Endothelial cell of umbilical vein (primary cell): ENCODE results near the gene TPP1. TPM values are rescaled to one million over a fixed set of nuclear protein-coding genes. Genes with fewer than 3 reads are reported as not detected.

Source experiments
- BruUV-seq: library from RNA; stranded (reverse); fragments of 400-500 nt; replicated peaks from 2 replicates; lab custom pipeline; 2021; lab: Mats Ljungman, UMichigan
- CTCF ChIA-PET: fragments of 300-600, 350-600 bp; sonication (Branson Sonifier 250); formaldehyde crosslinking; loops from one replicate; lab custom pipeline; 2021; ENCODE audit warnings: antibody characterized with exemption, inconsistent platforms; lab: Charles Lee
- POLR2A ChIA-PET: fragments of 300-600, 350-600 bp; sonication (Branson Sonifier 250); formaldehyde crosslinking; loops from one replicate; lab custom pipeline; 2021; ENCODE audit warnings: antibody characterized with exemption, inconsistent platforms; lab: Charles Lee
- DNase-seq: peaks from one replicate; pipeline ENCODE4 v3.0.0-alpha.2; 2011; ENCODE audit warnings: low read depth, low spot score
- FAIRE-seq: peaks from 2 replicates; lab custom pipeline; 2011; peaks lifted over from hg19 to GRCh38; lab: Jason Lieb, UNC
- H2AFZ ChIP-seq: 2 replicates; pipeline ENCODE4 v1.6.0; 2012; ENCODE audit warnings: low read depth, low read length, control low read depth, inconsistent platforms
- H3K27ac ChIP-seq: 2 replicates; pipeline ENCODE4 v1.5.1; 2011; ENCODE audit warnings: low read depth, mild to moderate bottlenecking, control low read depth, low read length, moderate library complexity; ENCODE audit not compliant: insufficient read depth
- H3K27me3 ChIP-seq, 2 experiments: 2 replicates each; pipeline versions ENCODE4 v1.6.0 to v1.6.1; 2011; ENCODE audit warnings: low read length in 2 of 2, mixed read lengths in 1 of 2; ENCODE audit not compliant: control insufficient read depth in 2 of 2, insufficient read depth in 2 of 2
- H3K36me3 ChIP-seq, 2 experiments: 2 replicates in 1 of 2; 3 replicates in 1 of 2; pipeline ENCODE4 v1.5.1; 2011; ENCODE audit warnings: low read length in 2 of 2, mild to moderate bottlenecking in 1 of 2, moderate library complexity in 1 of 2; ENCODE audit not compliant: control insufficient read depth in 2 of 2, insufficient read depth in 2 of 2; ENCODE audit errors: extremely low read depth in 1 of 2
- H3K4me1 ChIP-seq: 3 replicates; pipeline ENCODE4 v1.5.1; 2011; ENCODE audit warnings: mild to moderate bottlenecking, low read length; ENCODE audit not compliant: control insufficient read depth, insufficient read depth; ENCODE audit errors: extremely low read depth
- H3K4me2 ChIP-seq: 2 replicates; pipeline ENCODE4 v1.6.1; 2011; ENCODE audit warnings: low read length, control low read depth, mixed read lengths; ENCODE audit not compliant: insufficient read depth
- H3K4me3 ChIP-seq, 3 experiments: fragments of 200-600 bp in 1 of 3; sonication (generic), shearing (Covaris generic) in 1 of 3; replicated peaks in 1 of 3; 2 replicates each; pipeline ENCODE4 v1.5.1; 2011 to 2016; ENCODE audit warnings: control low read depth in 3 of 3, low read length in 3 of 3, mild to moderate bottlenecking in 2 of 3, inconsistent platforms in 1 of 3, low read depth in 1 of 3, moderate library complexity in 1 of 3; ENCODE audit not compliant: insufficient read depth in 1 of 3
- H3K79me2 ChIP-seq: 2 replicates; pipeline ENCODE4 v1.6.0; 2012; ENCODE audit warnings: low read length, inconsistent platforms; ENCODE audit not compliant: control insufficient read depth, insufficient read depth
- H3K9ac ChIP-seq: replicated peaks from 2 replicates; pipeline ENCODE3; 2011; ENCODE audit warnings: low read length, control low read depth; ENCODE audit not compliant: insufficient read depth; ENCODE audit errors: extremely low read depth
- H3K9me1 ChIP-seq: replicated peaks from 3 replicates; pipeline ENCODE4 v1.6.0; 2011; ENCODE audit warnings: mild to moderate bottlenecking, low read length; ENCODE audit not compliant: control insufficient read depth, insufficient read depth; ENCODE audit errors: extremely low read depth
- H3K9me3 ChIP-seq: replicated peaks from 2 replicates; pipeline ENCODE4 v1.5.1; 2012; ENCODE audit warnings: low read length, inconsistent platforms; ENCODE audit not compliant: control insufficient read depth, insufficient read depth
- H4K20me1 ChIP-seq: replicated peaks from 2 replicates; pipeline ENCODE3; 2011; ENCODE audit warnings: mild to moderate bottlenecking, low read length; ENCODE audit not compliant: control insufficient read depth, insufficient read depth; ENCODE audit errors: extremely low read depth
- EZH2 ChIP-seq: IDR thresholded peaks from 2 replicates; pipeline ENCODE4 v1.6.1; 2012; ENCODE audit warnings: borderline replicate concordance, low read depth, mild to moderate bottlenecking, moderate library complexity, low read length, inconsistent platforms; ENCODE audit not compliant: severe bottlenecking
- GATA2 ChIP-seq: IDR thresholded peaks from 2 replicates; pipeline ENCODE4 v1.7.0; 2011; ENCODE audit warnings: low read depth, mild to moderate bottlenecking, moderate library complexity, mixed read lengths, low read length; ENCODE audit not compliant: insufficient read length, insufficient read depth
- POLR2A ChIP-seq: IDR thresholded peaks from 2 replicates; pipeline ENCODE4 v1.6.1; 2012; ENCODE audit warnings: low read depth, mild to moderate bottlenecking, control low read depth, low read length
- POLR2AphosphoS5 ChIP-seq: IDR thresholded peaks from 2 replicates; pipeline ENCODE4 v1.6.1; 2012; ENCODE audit warnings: low read depth, mild to moderate bottlenecking, control low read depth, low read length, moderate library complexity; ENCODE audit not compliant: insufficient read depth
- dilution Hi-C: fragments of 300-500 bp; cut with MboI; formaldehyde crosslinking; loops from one replicate; pipeline ENCODE4 v1.15.0; 2019; ENCODE audit warnings: low sequenced_read_pairs; ENCODE audit not compliant: extremely low pct_ligation_motif_present
- intact Hi-C: fragments of 100-400 bp; cut with micrococcal nuclease; formaldehyde crosslinking; loops from one replicate; pipeline ENCODE4 v1.10.0; 2022
- polyA plus RNA-seq, 4 experiments: library from polyadenylated mRNA; depleted of rRNA in 3 of 4; stranded (reverse) in 3 of 4; unstranded in 1 of 4; fragments of >200 nt; gene quantifications; 2 replicates each; pipeline versions ENCODE4 v1.2.1 to v1.2.3, GENCODE V29; 2011 to 2012; ENCODE audit warnings: missing spikeins in 1 of 4
- total RNA-seq: library from RNA; stranded (reverse); gene quantifications from 2 replicates; pipeline ENCODE4 v1.2.3, GENCODE V29; 2021
- TF ChIP-seq, protein P1 (sequence below), 2 donors: IDR thresholded peaks; 1 replicate in 1 of 2; 2 replicates in 1 of 2; pipeline ENCODE4 v1.5.1; 2011; ENCODE audit warnings: low read length in 2 of 2, mild to moderate bottlenecking in 2 of 2, moderate library complexity in 2 of 2, control low read depth in 1 of 2, inconsistent platforms in 1 of 2, low read depth in 1 of 2; ENCODE audit not compliant: insufficient read depth in 1 of 2; ENCODE audit errors: extremely low read depth in 1 of 2
- TF ChIP-seq, protein P2 (sequence below): IDR thresholded peaks from 2 replicates; pipeline ENCODE4 v1.6.1; 2011; ENCODE audit not compliant: insufficient read depth, insufficient read length

The TPP1 gene
- total and polyA plus RNA-seq, 2 donors (not counting 3 experiments of a cell fraction or from before 2014, with no cell fraction given) = 124 to 224 TPM

DNA sequence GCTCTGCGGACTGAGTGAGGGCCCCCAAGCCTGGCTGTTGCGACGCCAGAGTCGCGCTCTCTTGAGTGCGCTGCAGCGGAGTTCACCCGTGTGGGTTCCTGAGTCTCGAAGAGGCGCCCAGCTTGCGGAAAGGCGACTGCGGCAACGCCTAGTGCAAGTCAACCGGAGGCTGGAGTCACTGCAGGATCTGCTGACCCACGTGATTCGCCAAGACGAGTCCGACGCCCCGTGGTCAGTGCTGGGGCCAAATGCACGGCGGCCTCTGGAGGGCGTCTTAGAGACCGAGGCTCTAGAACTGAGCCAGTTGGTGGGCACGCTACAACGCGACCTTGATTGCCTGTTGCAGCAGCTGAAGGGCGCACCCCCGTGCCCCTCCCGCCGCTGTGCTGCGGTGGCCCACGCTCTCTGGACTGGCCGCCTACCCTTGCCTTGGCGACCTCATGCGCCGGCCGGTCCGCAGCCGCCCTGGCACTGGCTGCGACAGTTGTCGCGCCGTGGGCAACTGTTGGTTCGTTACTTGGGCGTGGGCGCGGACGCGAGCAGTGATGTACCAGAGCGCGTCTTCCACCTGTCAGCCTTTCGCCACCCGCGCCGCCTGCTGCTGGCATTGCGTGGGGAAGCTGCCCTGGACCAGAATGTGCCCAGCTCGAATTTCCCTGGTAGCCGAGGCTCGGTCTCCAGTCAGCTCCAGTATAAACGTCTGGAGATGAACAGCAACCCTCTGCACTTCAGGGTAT is 48.4 kb downstream of the TPP1 start:
- dilution Hi-C loops = no loop called here

More for the DNA sequence above, 48.4 kb downstream of the TPP1 start:
- intact Hi-C loops = no loop called here
- H3K36me3 ChIP-seq = no peaks in the 10 kb centered on the region
- FAIRE-seq (no peak), DNase-seq (no peak)
- no peaks in the 10 kb centered on the region for H3K9me3 ChIP-seq
- H3K27me3 ChIP-seq = no peaks in the 10 kb centered on the region
- H4K20me1 ChIP-seq = no peaks in the 10 kb centered on the region
- H3K9me1 ChIP-seq = no peaks in the 10 kb centered on the region
- peaks cover 11% of the 10 kb centered on the region for H3K4me1 ChIP-seq
- ChIA-PET CTCF (interaction anchor here (0.9 to 1.4 kb wide), 3 partner anchors 11 to 47 kb away, joined by 3 to 5 read pairs (median 3); no protein-coding TSS in a partner anchor), POLR2A (no interaction called here)
- H2AFZ ChIP-seq = no peak overlapping the region
- H3K4me2 ChIP-seq = no peak overlapping the region
- H3K9ac ChIP-seq = no peak overlapping the region
- H3K27ac ChIP-seq = no peak overlapping the region
- H3K79me2 ChIP-seq = no peaks in the 10 kb centered on the region
- no TSS peak for BruUV-seq
- no peak overlapping the region for H3K4me3 ChIP-seq
- TF ChIP-seq POLR2A (no peak), GATA2 (no peak), POLR2AphosphoS5 (no peak), EZH2 (no peak)
- TF ChIP-seq, protein P1, sequence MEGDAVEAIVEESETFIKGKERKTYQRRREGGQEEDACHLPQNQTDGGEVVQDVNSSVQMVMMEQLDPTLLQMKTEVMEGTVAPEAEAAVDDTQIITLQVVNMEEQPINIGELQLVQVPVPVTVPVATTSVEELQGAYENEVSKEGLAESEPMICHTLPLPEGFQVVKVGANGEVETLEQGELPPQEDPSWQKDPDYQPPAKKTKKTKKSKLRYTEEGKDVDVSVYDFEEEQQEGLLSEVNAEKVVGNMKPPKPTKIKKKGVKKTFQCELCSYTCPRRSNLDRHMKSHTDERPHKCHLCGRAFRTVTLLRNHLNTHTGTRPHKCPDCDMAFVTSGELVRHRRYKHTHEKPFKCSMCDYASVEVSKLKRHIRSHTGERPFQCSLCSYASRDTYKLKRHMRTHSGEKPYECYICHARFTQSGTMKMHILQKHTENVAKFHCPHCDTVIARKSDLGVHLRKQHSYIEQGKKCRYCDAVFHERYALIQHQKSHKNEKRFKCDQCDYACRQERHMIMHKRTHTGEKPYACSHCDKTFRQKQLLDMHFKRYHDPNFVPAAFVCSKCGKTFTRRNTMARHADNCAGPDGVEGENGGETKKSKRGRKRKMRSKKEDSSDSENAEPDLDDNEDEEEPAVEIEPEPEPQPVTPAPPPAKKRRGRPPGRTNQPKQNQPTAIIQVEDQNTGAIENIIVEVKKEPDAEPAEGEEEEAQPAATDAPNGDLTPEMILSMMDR (IDR thresholded peaks at IDR 0.05; ENCODE audit: extremely low read depth in 1 of 2, insufficient read depth in 1 of 2, low read depth in 1 of 2, low read length in 2 of 2) = peak in 1 of 2 donors; percentile 49
- TF ChIP-seq, protein P2, sequence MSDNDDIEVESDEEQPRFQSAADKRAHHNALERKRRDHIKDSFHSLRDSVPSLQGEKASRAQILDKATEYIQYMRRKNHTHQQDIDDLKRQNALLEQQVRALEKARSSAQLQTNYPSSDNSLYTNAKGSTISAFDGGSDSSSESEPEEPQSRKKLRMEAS = peak; percentile 28
